Pancreas (tissue), 10 donors: ENCODE measurements around the gene CNTROB. TPM values are rescaled to one million over a fixed set of nuclear protein-coding genes. Genes with fewer than 3 reads are reported as not detected.

ENCODE experiments used
- ATAC-seq, 4 donors: fragments of 200-7000 bp; cut with Tn5 transposase; one replicate each; pipeline versions ENCODE4 v1.8.0 to v1.9.1; 2020; ENCODE audit warnings: mild to moderate bottlenecking in 4 of 4, moderate library complexity in 4 of 4
- DNase-seq, 6 donors: peaks; one replicate each; pipeline ENCODE4 v3.0.0-alpha.2; 2020
- FAIRE-seq: peaks from 2 replicates; lab custom pipeline; 2012; peaks lifted over from hg19 to GRCh38; lab: Jason Lieb, UNC
- H3K27ac ChIP-seq, 4 donors: fragments of 200-600 bp; sonication (generic); 1 replicate in 3 of 4; 2 replicates in 1 of 4; pipeline versions ENCODE4 v1.5.0 to v1.8.0; 2020
- H3K27me3 ChIP-seq, 4 donors: fragments of 200-600 bp; one replicate each; pipeline ENCODE4 v1.8.0; 2021
- H3K36me3 ChIP-seq, 3 donors: fragments of 200-600 bp; sonication (generic) in 1 of 3; one replicate each; pipeline versions ENCODE4 v1.5.0 to v1.8.0; 2020 to 2021
- H3K4me1 ChIP-seq, 3 donors: fragments of 200-600 bp; one replicate each; pipeline ENCODE4 v1.8.0; 2021
- H3K4me3 ChIP-seq, 4 donors: fragments of 200-600 bp; sonication (generic) in 2 of 4; one replicate each; pipeline versions ENCODE4 v1.5.0 to v1.8.0; 2020 to 2021
- H3K9me3 ChIP-seq, 4 donors: fragments of 200-600 bp; one replicate each; pipeline ENCODE4 v1.8.0; 2021
- CTCF ChIP-seq, 4 donors: fragments of 200-600 bp; sonication (generic) in 3 of 4; IDR thresholded peaks; one replicate each; pipeline versions ENCODE4 v1.5.0 to v1.8.0; 2021; ENCODE audit warnings: antibody characterized with exemption in 4 of 4
- WGBS, 2 donors: extraction: QIAGEN DNeasy Blood & Tissue Kit; methylation state at CpG; one replicate each; pipeline ENCODE4 v1.1.7; 2013; 5-methylcytosine and 5-hydroxymethylcytosine counted together
- intact Hi-C, 3 donors: fragments of 100-400 bp; cut with DNase I; formaldehyde crosslinking; loops; one replicate each; pipeline versions ENCODE4 v1.11.1 to v1.14.2; 2022
- polyA plus RNA-seq, 2 donors: library from polyadenylated mRNA; stranded (reverse); fragments of 200-250 nt; gene quantifications; one replicate each; pipeline ENCODE4 v1.2.3, GENCODE V29; 2013
- total RNA-seq, 6 donors: library from RNA; stranded (reverse); fragmentation: NEBNext Ultra II Directional in 4 of 6; extraction: Animal tissue kit (Norgen Biotek cat#: 25700) in 4 of 6; gene quantifications; one replicate each; pipeline versions ENCODE4 v1.2.1 to v1.2.4, GENCODE V29; 2021 to 2023
- donor health status: healthy with polysubstance abuse.
- donor health status: DM: no; HTN: no; CAD: no; lungs with moderate emphysema.
- donor health status: DM: no; HTN: no; CAD: no.
- donor health status: control.
- donor health status: control.
- donor health status: Bipolar disorder and iron deficiency.
- donor health status: DM: yes; HTN: yes; CAD: no.
- donor health status: DM: no; HTN: no; CAD: no.
- donor health status: DM: no; HTN: no; CAD: no.
- donor health status: DM: yes; HTN: yes; CAD: no.

Gene CNTROB
- total and polyA plus RNA-seq, 8 donors = 5.8 to 46.1 (median 9.9) TPM

- WGBS, 2 donors = 82 to 86% methylated on average over 27 of the region's 27 CpGs
Measured at GRCh38 chr17:7993972-7994589, 62.1 kb downstream of the CNTROB start.

GRCh38 chr17:7995724-7996123 is 63.7 kb downstream of the CNTROB start:
- Histone ChIP-seq H3K4me1 (no peaks in the 10 kb centered on the region), H3K27me3 (no peaks in the 10 kb centered on the region), H3K27ac (no peak overlapping the region), H3K36me3 (no peaks in the 10 kb centered on the region), H3K9me3 (no peaks in the 10 kb centered on the region), H3K4me3 (no peak overlapping the region)
- intact Hi-C loops = no loop called here
- TF ChIP-seq CTCF (IDR thresholded peaks at IDR 0.05) = no peak
- DNase-seq (no peak), ATAC-seq (no peak), FAIRE-seq (no peak)
- 92% methylated on average over 2 of the region's 2 CpGs for WGBS, 2 donors

More at GRCh38 chr17:7993972-7994589, 62.1 kb downstream of the CNTROB start:
- H3K4me1 ChIP-seq = no peaks in the 10 kb centered on the region
- no peaks in the 10 kb centered on the region for H3K9me3 ChIP-seq
- no peak for ATAC-seq
- no peak overlapping the region for H3K27ac ChIP-seq
- H3K36me3 ChIP-seq = no peaks in the 10 kb centered on the region
- no peaks in the 10 kb centered on the region for H3K27me3 ChIP-seq
- TF ChIP-seq CTCF (IDR thresholded peaks at IDR 0.05) = no peak
- no peak overlapping the region for H3K4me3 ChIP-seq
- DNase-seq = no peak
- FAIRE-seq = no peak
- intact Hi-C loops = loop anchor here in 1 of 3 donors (5.0 kb wide), 1 partner anchor 82 kb away; no protein-coding TSS in a partner anchor

- no peak overlapping the region for H3K4me3 ChIP-seq
- H3K27ac ChIP-seq = no peak overlapping the region
- intact Hi-C loops = no loop called here
- peak; percentile 82 to 98 (median 88) for ATAC-seq
- peak in 3 of 6 donors; percentile 35 to 43 (median 39) for DNase-seq
- no peaks in the 10 kb centered on the region for H3K27me3 ChIP-seq
- H3K36me3 ChIP-seq = no peaks in the 10 kb centered on the region
- H3K4me1 ChIP-seq = no peaks in the 10 kb centered on the region
- FAIRE-seq = no peak
- no peaks in the 10 kb centered on the region for H3K9me3 ChIP-seq
- TF ChIP-seq CTCF (IDR thresholded peaks at IDR 0.05) = no peak
- WGBS, 2 donors = 20 to 32% methylated on average over 5 of the region's 5 CpGs
Measured at GRCh38 chr17:7997186-7997585, 65.2 kb downstream of the CNTROB start.

Other genes starting within 250 kb of the CNTROB start
- 10 to 100 TPM; 14.6 to 35.9 (median 28.5) TPM for gene TP53, start 244.7 kb upstream of the CNTROB start, total RNA-seq
- gene TP53, start 244.7 kb upstream of the CNTROB start, polyA plus RNA-seq = 10 to 100 TPM in 1 of 2 donors, 1 to 10 TPM in 1; 8.3 to 10.8 TPM
- gene WRAP53, start 243.7 kb upstream of the CNTROB start, total RNA-seq = 1 to 10 TPM; 2.0 to 5.0 (median 3.8) TPM
- gene WRAP53, start 243.7 kb upstream of the CNTROB start, polyA plus RNA-seq = 10 to 100 TPM in 1 of 2 donors, 1 to 10 TPM in 1; 9.1 to 13.5 TPM
- 1 to 10 TPM in 3 of 6 donors, under 1 TPM in 3; 0.37 to 1.3 (median 0.85) TPM for gene EFNB3, start 227.0 kb upstream of the CNTROB start, total RNA-seq
- gene EFNB3, start 227.0 kb upstream of the CNTROB start, polyA plus RNA-seq = 1 to 10 TPM in 1 of 2 donors, under 1 TPM in 1; 0.84 to 5.4 TPM
- under 1 TPM; 0.09 to 0.52 (median 0.19) TPM for gene DNAH2, start 214.5 kb upstream of the CNTROB start, total RNA-seq
- under 1 TPM; 0.38 TPM for gene DNAH2, start 214.5 kb upstream of the CNTROB start, polyA plus RNA-seq
- gene KDM6B, start 98.0 kb upstream of the CNTROB start, total RNA-seq = 10 to 100 TPM; 14.9 to 23.7 (median 17.3) TPM
- gene KDM6B, start 98.0 kb upstream of the CNTROB start, polyA plus RNA-seq = 10 to 100 TPM in 1 of 2 donors, 1 to 10 TPM in 1; 8.9 to 15.3 TPM
- 1 to 10 TPM; 2.1 to 4.2 (median 2.4) TPM for gene TMEM88, start 77.1 kb upstream of the CNTROB start, total RNA-seq
- 10 to 100 TPM; 21.6 to 28.5 TPM for gene TMEM88, start 77.1 kb upstream of the CNTROB start, polyA plus RNA-seq
- 10 to 100 TPM; 20.1 to 29.6 (median 26.6) TPM for gene NAA38, start 74.6 kb upstream of the CNTROB start, total RNA-seq
- 10 to 100 TPM; 75.7 to 87.2 TPM for gene NAA38, start 74.6 kb upstream of the CNTROB start, polyA plus RNA-seq
- gene CYB5D1, start 74.2 kb upstream of the CNTROB start, total RNA-seq = 10 to 100 TPM in 1 of 6 donors, 1 to 10 TPM in 5; 5.0 to 10.5 (median 8.4) TPM
- gene CYB5D1, start 74.2 kb upstream of the CNTROB start, polyA plus RNA-seq = 1 to 10 TPM; 4.9 to 8.5 TPM
- 100 to 1,000 TPM in 1 of 6 donors, 10 to 100 TPM in 5; 35.9 to 101 (median 43.1) TPM for gene CHD3, start 43.4 kb upstream of the CNTROB start, total RNA-seq
- 100 to 1,000 TPM; 117 to 143 TPM for gene CHD3, start 43.4 kb upstream of the CNTROB start, polyA plus RNA-seq
- 1 to 10 TPM; 1.2 to 2.8 (median 2.0) TPM for gene RNF227, start 15.9 kb upstream of the CNTROB start, total RNA-seq
- gene RNF227, start 15.9 kb upstream of the CNTROB start, polyA plus RNA-seq = 1 to 10 TPM; 1.6 to 3.0 TPM
- gene KCNAB3, start 2.4 kb upstream of the CNTROB start, total RNA-seq = 1 to 10 TPM in 3 of 6 donors, under 1 TPM in 3; 0.51 to 1.6 (median 0.98) TPM
- 1 to 10 TPM; 4.7 to 8.1 TPM for gene KCNAB3, start 2.4 kb upstream of the CNTROB start, polyA plus RNA-seq
- 10 to 100 TPM; 27.3 to 67.1 (median 39.2) TPM for gene TRAPPC1, start 260 bp upstream of the CNTROB start, total RNA-seq
- gene TRAPPC1, start 260 bp upstream of the CNTROB start, polyA plus RNA-seq = 10 to 100 TPM; 56.0 to 66.0 TPM
- gene GUCY2D, start 70.4 kb downstream of the CNTROB start, total RNA-seq = under 1 TPM in 4 of 6 donors, not detected in 2; 0.22 to 0.47 (median 0.28) TPM
- under 1 TPM; 0.02 to 0.04 TPM for gene GUCY2D, start 70.4 kb downstream of the CNTROB start, polyA plus RNA-seq
- 1 to 10 TPM in 1 of 6 donors, under 1 TPM in 4, not detected in 1; 0.09 to 4.7 (median 0.37) TPM for gene ALOX15B, start 106.9 kb downstream of the CNTROB start, total RNA-seq
- under 1 TPM; 0.05 to 0.19 TPM for gene ALOX15B, start 106.9 kb downstream of the CNTROB start, polyA plus RNA-seq
- under 1 TPM in 1 of 6 donors, not detected in 5; 0.31 TPM for gene ALOX12B, start 155.5 kb downstream of the CNTROB start, total RNA-seq
- gene ALOX12B, start 155.5 kb downstream of the CNTROB start, polyA plus RNA-seq = under 1 TPM in 1 of 2 donors, not detected in 1; 0.16 TPM
- gene ALOXE3, start 186.3 kb downstream of the CNTROB start, total RNA-seq = not detected
- gene ALOXE3, start 186.3 kb downstream of the CNTROB start, polyA plus RNA-seq = under 1 TPM in 1 of 2 donors, not detected in 1; 0.35 TPM
- not detected for gene HES7, start 191.9 kb downstream of the CNTROB start, total RNA-seq
- gene HES7, start 191.9 kb downstream of the CNTROB start, polyA plus RNA-seq = under 1 TPM; 0.08 to 0.16 TPM
- 100 to 1,000 TPM in 2 of 6 donors, 10 to 100 TPM in 4; 17.5 to 105 (median 67.6) TPM for gene PER1, start 220.2 kb downstream of the CNTROB start, total RNA-seq
- gene PER1, start 220.2 kb downstream of the CNTROB start, polyA plus RNA-seq = 100 to 1,000 TPM; 107 to 158 TPM
- 10 to 100 TPM; 19.5 to 35.7 (median 29.6) TPM for gene VAMP2, start 230.7 kb downstream of the CNTROB start, total RNA-seq
- gene VAMP2, start 230.7 kb downstream of the CNTROB start, polyA plus RNA-seq = 10 to 100 TPM; 29.8 to 82.0 TPM
- 10 to 100 TPM in 1 of 6 donors, 1 to 10 TPM in 5; 5.2 to 10.2 (median 6.3) TPM for gene TMEM107, start 244.2 kb downstream of the CNTROB start, total RNA-seq
- 10 to 100 TPM in 1 of 2 donors, 1 to 10 TPM in 1; 5.7 to 11.1 TPM for gene TMEM107, start 244.2 kb downstream of the CNTROB start, polyA plus RNA-seq